Measurements from ENCODE around the gene FAM118A. TPM values are rescaled to one million over a fixed set of nuclear protein-coding genes. Genes with fewer than 3 reads are reported as not detected.
"Not testable (repeated sequence)": the region's sequence is repeated elsewhere in the genome, so short reads cannot be mapped to it uniquely, and the experiment has no call there.

FAM118A gene
- total RNA-seq, 8 experiments from 2014 or later, result 11.3 to 131 (median 16.0) TPM

- H3K4me3 ChIP-seq, result no peak overlapping the region
- no peak overlapping the region for H3K27ac ChIP-seq
- ATAC-seq (replicated peaks in 6 of 8), result no peak
- H3K4me1 ChIP-seq (replicated peaks in 1 of 2), result peaks cover 14 to 20% of the 10 kb centered on the region in 2 donors
- in situ Hi-C loops (cut with MboI; ENCODE audit: low pct_unique_long_range_greater_than_20kb in 2 of 9, low sequenced_read_pairs in 9 of 9, unreplicated experiment in 9 of 9), result loop anchor here in 3 of 9 experiments (25.0 kb wide), 2 partner anchors 250 to 275 kb away; no protein-coding TSS in a partner anchor
- 26 to 100% (median 88%) methylated on average over 1 to 5 of the region's 12 CpGs; no CpG with 5 or more reads in 2 of the 10 experiments for WGBS, 10 experiments
These were observed 22.7 kb upstream of the FAM118A start for GRCh38 chr22:45286854-45287551.

GRCh38 chr22:45290410-45290936 is 19.3 kb upstream of the FAM118A start:
- no peak overlapping the region for H3K4me3 ChIP-seq
- peak overlapping the region; percentile 22 to 84 for H3K27ac ChIP-seq
- in situ Hi-C loops (cut with MboI; ENCODE audit: low pct_unique_long_range_greater_than_20kb in 2 of 9, low sequenced_read_pairs in 9 of 9, unreplicated experiment in 9 of 9), result loop anchor here in 3 of 9 experiments (25.0 kb wide), 2 partner anchors 247 to 272 kb away; no protein-coding TSS in a partner anchor
- H3K4me1 ChIP-seq (replicated peaks in 1 of 2), result peaks cover 10% of the 10 kb centered on the region in 2 donors
- ATAC-seq (replicated peaks in 6 of 8), result peak; percentile 95 to 99 (median 96)
- 0 to 100% (median 2%) methylated on average over 1 to 10 of the region's 18 CpGs; no CpG with 5 or more reads in 4 of the 10 experiments for WGBS, 10 experiments

GRCh38 chr22:45291061-45291930 is 18.4 kb upstream of the FAM118A start:
- Histone ChIP-seq H3K4me3 (no peak overlapping the region), H3K4me1 (replicated peaks in 1 of 2) (peaks cover 10% of the 10 kb centered on the region in 2 donors), H3K27ac (peak overlapping the region; percentile 73 to 84)
- in situ Hi-C loops (cut with MboI; ENCODE audit: low pct_unique_long_range_greater_than_20kb in 2 of 9, low sequenced_read_pairs in 9 of 9, unreplicated experiment in 9 of 9), result loop anchor here in 3 of 9 experiments (25.0 kb wide), 2 partner anchors 246 to 271 kb away; no protein-coding TSS in a partner anchor
- WGBS, 10 experiments, result 70 to 100% (median 89%) methylated on average over 2 to 5 of the region's 8 CpGs; no CpG with 5 or more reads in 2 of the 10 experiments
- peak in 6 of 8 experiments; percentile 3 to 31 (median 19) for ATAC-seq (replicated peaks in 6 of 8)

- in situ Hi-C loops (cut with MboI; ENCODE audit: low pct_unique_long_range_greater_than_20kb in 2 of 9, low sequenced_read_pairs in 9 of 9, unreplicated experiment in 9 of 9), result loop anchor here in 3 of 9 experiments (25.0 kb wide), 2 partner anchors 245 to 270 kb away; no protein-coding TSS in a partner anchor
- no peak for ATAC-seq (replicated peaks in 6 of 8)
- no peak overlapping the region for H3K27ac ChIP-seq
- 80 to 96% (median 86%) methylated on average over 3 to 6 of the region's 9 CpGs; no CpG with 5 or more reads in 5 of the 10 experiments for WGBS, 10 experiments
- peaks cover 10% of the 10 kb centered on the region in 2 donors for H3K4me1 ChIP-seq (replicated peaks in 1 of 2)
- H3K4me3 ChIP-seq, result no peak overlapping the region
These were observed 17.8 kb upstream of the FAM118A start for GRCh38 chr22:45291931-45292290.

GRCh38 chr22:45292731-45293442 is 16.8 kb upstream of the FAM118A start:
- in situ Hi-C loops (cut with MboI; ENCODE audit: low pct_unique_long_range_greater_than_20kb in 2 of 9, low sequenced_read_pairs in 9 of 9, unreplicated experiment in 9 of 9), result loop anchor here in 3 of 9 experiments (25.0 kb wide), 2 partner anchors 244 to 269 kb away; no protein-coding TSS in a partner anchor
- WGBS, 10 experiments, result 31 to 100% (median 76%) methylated on average over 3 to 11 of the region's 23 CpGs
- Histone ChIP-seq H3K4me3 (no peak overlapping the region), H3K27ac (no peak overlapping the region), H3K4me1 (replicated peaks in 1 of 2) (peaks cover 10% of the 10 kb centered on the region in 2 donors)
- no peak for ATAC-seq (replicated peaks in 6 of 8)

GRCh38 chr22:45294030-45294429 is 15.7 kb upstream of the FAM118A start:
- ATAC-seq (replicated peaks in 6 of 8), result no peak
- Histone ChIP-seq H3K4me1 (replicated peaks in 1 of 2) (peaks cover 10% of the 10 kb centered on the region in 2 donors), H3K27ac (no peak overlapping the region), H3K4me3 (no peak overlapping the region)
- in situ Hi-C loops (cut with MboI; ENCODE audit: low pct_unique_long_range_greater_than_20kb in 2 of 9, low sequenced_read_pairs in 9 of 9, unreplicated experiment in 9 of 9), result loop anchor here in 3 of 9 experiments (25.0 kb wide), 2 partner anchors 243 to 268 kb away; no protein-coding TSS in a partner anchor
- WGBS, 10 experiments, result 40 to 100% (median 75%) methylated on average over 1 to 4 of the region's 6 CpGs; no CpG with 5 or more reads in 5 of the 10 experiments

GRCh38 chr22:45295004-45295403 is 14.7 kb upstream of the FAM118A start:
- in situ Hi-C loops (cut with MboI; ENCODE audit: low pct_unique_long_range_greater_than_20kb in 2 of 9, low sequenced_read_pairs in 9 of 9, unreplicated experiment in 9 of 9), result loop anchor here in 3 of 9 experiments (25.0 kb wide), 2 partner anchors 242 to 267 kb away; no protein-coding TSS in a partner anchor
- not testable (repeated sequence) for H3K27ac ChIP-seq; ATAC-seq (replicated peaks in 6 of 8); H3K4me3 ChIP-seq
- 60 to 79% (median 68%) methylated on average over 1 to 5 of the region's 6 CpGs; no CpG with 5 or more reads in 6 of the 10 experiments for WGBS, 10 experiments
- H3K4me1 ChIP-seq (replicated peaks in 1 of 2), result peaks cover 10% of the 10 kb centered on the region in 2 donors

GRCh38 chr22:45295492-45295891 is 14.2 kb upstream of the FAM118A start:
- peaks cover 6% of the 10 kb centered on the region in 2 donors for H3K4me1 ChIP-seq (replicated peaks in 1 of 2)

GRCh38 chr22:45296628-45297297 is 13.0 kb upstream of the FAM118A start:
- 0 to 100% (median 94%) methylated on average over 1 to 8 of the region's 13 CpGs; no CpG with 5 or more reads in 4 of the 10 experiments for WGBS, 10 experiments
- Histone ChIP-seq H3K4me3 (no peak overlapping the region), H3K27ac (no peak overlapping the region), H3K4me1 (replicated peaks in 1 of 2) (no peaks in the 10 kb centered on the region)
- ATAC-seq (replicated peaks in 6 of 8), result no peak
- in situ Hi-C loops (cut with MboI; ENCODE audit: low pct_unique_long_range_greater_than_20kb in 2 of 9, low sequenced_read_pairs in 9 of 9, unreplicated experiment in 9 of 9), result loop anchor here in 3 of 9 experiments (25.0 kb wide), 2 partner anchors 241 to 266 kb away; no protein-coding TSS in a partner anchor

More at GRCh38 chr22:45295492-45295891, 14.2 kb upstream of the FAM118A start:
- in situ Hi-C loops (cut with MboI; ENCODE audit: low pct_unique_long_range_greater_than_20kb in 2 of 9, low sequenced_read_pairs in 9 of 9, unreplicated experiment in 9 of 9), result loop anchor here in 3 of 9 experiments (25.0 kb wide), 2 partner anchors 242 to 267 kb away; no protein-coding TSS in a partner anchor
- H3K27ac ChIP-seq, result no peak overlapping the region
- ATAC-seq (replicated peaks in 6 of 8), result no peak
- 71 to 100% (median 80%) methylated on average over 1 to 7 of the region's 9 CpGs; no CpG with 5 or more reads in 5 of the 10 experiments for WGBS, 10 experiments
- no peak overlapping the region for H3K4me3 ChIP-seq

- in situ Hi-C loops (cut with MboI; ENCODE audit: low pct_unique_long_range_greater_than_20kb in 2 of 9, low sequenced_read_pairs in 9 of 9, unreplicated experiment in 9 of 9), result loop anchor here in 3 of 9 experiments (25.0 kb wide), 2 partner anchors 238 to 263 kb away; no protein-coding TSS in a partner anchor
- Histone ChIP-seq H3K4me3 (no peak overlapping the region), H3K27ac (no peak overlapping the region), H3K4me1 (replicated peaks in 1 of 2) (no peaks in the 10 kb centered on the region)
- peak in 3 of 8 experiments; percentile 23 to 45 (median 33) for ATAC-seq (replicated peaks in 6 of 8)
- 36 to 100% (median 80%) methylated on average over 1 to 6 of the region's 15 CpGs; no CpG with 5 or more reads in 2 of the 10 experiments for whole genome bisulfite sequencing, 10 experiments
These were observed 10.7 kb upstream of the FAM118A start for GRCh38 chr22:45298934-45299505.

- ATAC-seq (replicated peaks in 6 of 8), result no peak
- Histone ChIP-seq H3K4me3 (no peak overlapping the region), H3K27ac (no peak overlapping the region), H3K4me1 (replicated peaks in 1 of 2) (no peaks in the 10 kb centered on the region)
- WGBS, 10 experiments, result 20 to 90% (median 79%) methylated on average over 2 to 6 of the region's 8 CpGs; no CpG with 5 or more reads in 4 of the 10 experiments
- in situ Hi-C loops (cut with MboI; ENCODE audit: low pct_unique_long_range_greater_than_20kb in 2 of 9, low sequenced_read_pairs in 9 of 9, unreplicated experiment in 9 of 9), result no loop called here
These were observed 7.0 kb upstream of the FAM118A start for GRCh38 chr22:45302751-45303150.
